Measurements from ENCODE around the gene PRTN3.
"Not testable (repeated sequence)": the region's sequence is repeated elsewhere in the genome, so short reads cannot be mapped to it uniquely, and the experiment has no call there.

The PRTN3 gene

GRCh38 chr19:816500-816857 is 24.3 kb upstream of the PRTN3 start:
- DNase-seq, result no peak

- not testable (repeated sequence) for DNase-seq
Measured at GRCh38 chr19:820212-820611, 20.6 kb upstream of the PRTN3 start.

- no peak for DNase-seq
Measured at GRCh38 chr19:821231-821824, 19.5 kb upstream of the PRTN3 start.

GRCh38 chr19:821825-822503 is 18.8 kb upstream of the PRTN3 start, which contains the start of gene PLPPR3:
Gene PLPPR3, minus strand, starts transcription at chr19:821955. Its CDS starts 396 bp downstream, at chr19:821559.
- DNase-seq, result no peak

GRCh38 chr19:823565-824121 is 17.2 kb upstream of the PRTN3 start:
- DNase-seq, result no peak

GRCh38 chr19:824885-825284 is 15.9 kb upstream of the PRTN3 start:
- DNase-seq, result no peak

GRCh38 chr19:825897-826644 is 14.7 kb upstream of the PRTN3 start:
- no peak for DNase-seq

GRCh38 chr19:827314-827709 is 13.5 kb upstream of the PRTN3 start:
- DNase-seq, result no peak

GRCh38 chr19:827710-828321 is 13.0 kb upstream of the PRTN3 start, which contains the start of gene AZU1:
Gene AZU1, plus strand, starts transcription at chr19:827837. Its CDS starts 10 bp downstream, at chr19:827847.
- DNase-seq, result peak; percentile 15

- DNase-seq, result no peak
Measured at GRCh38 chr19:829129-829758, 11.6 kb upstream of the PRTN3 start.

- DNase-seq, result no peak
Measured at GRCh38 chr19:831407-832369, 9.1 kb upstream of the PRTN3 start.

GRCh38 chr19:834216-834615 is 6.6 kb upstream of the PRTN3 start:
- DNase-seq, result no peak

GRCh38 chr19:835210-835810 is 5.5 kb upstream of the PRTN3 start:
- no peak for DNase-seq

- not testable (repeated sequence) for DNase-seq
Measured at GRCh38 chr19:842802-843179, 2.0 kb downstream of the PRTN3 start.

- no peak for DNase-seq
Measured at GRCh38 chr19:843180-843835, 2.5 kb downstream of the PRTN3 start.

- no peak for DNase-seq
Measured at GRCh38 chr19:843836-844545, 3.2 kb downstream of the PRTN3 start.

GRCh38 chr19:844546-844971 is 3.8 kb downstream of the PRTN3 start:
- no peak for DNase-seq

- no peak for DNase-seq
Measured at GRCh38 chr19:845707-846521, 5.1 kb downstream of the PRTN3 start.

- DNase-seq, result no peak
Measured at GRCh38 chr19:848386-848921, 7.7 kb downstream of the PRTN3 start.

All from CD4-positive, alpha-beta T cell treated with Interferon gamma for 1 hour (primary cell).